Endothelial cell of umbilical vein (primary cell): ENCODE results near the gene NCAPG2. TPM values are rescaled to one million over a fixed set of nuclear protein-coding genes. Genes with fewer than 3 reads are reported as not detected.

ENCODE experiments used
- BruUV-seq: library from RNA; stranded (reverse); fragments of 400-500 nt; replicated peaks from 2 replicates; lab custom pipeline; 2021; lab: Mats Ljungman, UMichigan
- CTCF ChIA-PET: fragments of 300-600, 350-600 bp; sonication (Branson Sonifier 250); formaldehyde crosslinking; loops from one replicate; lab custom pipeline; 2021; ENCODE audit warnings: antibody characterized with exemption, inconsistent platforms; lab: Charles Lee
- POLR2A ChIA-PET: fragments of 300-600, 350-600 bp; sonication (Branson Sonifier 250); formaldehyde crosslinking; loops from one replicate; lab custom pipeline; 2021; ENCODE audit warnings: antibody characterized with exemption, inconsistent platforms; lab: Charles Lee
- DNase-seq: peaks from one replicate; pipeline ENCODE4 v3.0.0-alpha.2; 2011; ENCODE audit warnings: low read depth, low spot score
- FAIRE-seq: peaks from 2 replicates; lab custom pipeline; 2011; peaks lifted over from hg19 to GRCh38; lab: Jason Lieb, UNC
- H2AFZ ChIP-seq: 2 replicates; pipeline ENCODE4 v1.6.0; 2012; ENCODE audit warnings: low read depth, low read length, control low read depth, inconsistent platforms
- H3K27ac ChIP-seq: 2 replicates; pipeline ENCODE4 v1.5.1; 2011; ENCODE audit warnings: low read depth, mild to moderate bottlenecking, control low read depth, low read length, moderate library complexity; ENCODE audit not compliant: insufficient read depth
- H3K27me3 ChIP-seq, 2 experiments: 2 replicates each; pipeline versions ENCODE4 v1.6.0 to v1.6.1; 2011; ENCODE audit warnings: low read length in 2 of 2, mixed read lengths in 1 of 2; ENCODE audit not compliant: control insufficient read depth in 2 of 2, insufficient read depth in 2 of 2
- H3K36me3 ChIP-seq, 2 experiments: 2 replicates in 1 of 2; 3 replicates in 1 of 2; pipeline ENCODE4 v1.5.1; 2011; ENCODE audit warnings: low read length in 2 of 2, mild to moderate bottlenecking in 1 of 2, moderate library complexity in 1 of 2; ENCODE audit not compliant: control insufficient read depth in 2 of 2, insufficient read depth in 2 of 2; ENCODE audit errors: extremely low read depth in 1 of 2
- H3K4me1 ChIP-seq: 3 replicates; pipeline ENCODE4 v1.5.1; 2011; ENCODE audit warnings: mild to moderate bottlenecking, low read length; ENCODE audit not compliant: control insufficient read depth, insufficient read depth; ENCODE audit errors: extremely low read depth
- H3K4me2 ChIP-seq: 2 replicates; pipeline ENCODE4 v1.6.1; 2011; ENCODE audit warnings: low read length, control low read depth, mixed read lengths; ENCODE audit not compliant: insufficient read depth
- H3K4me3 ChIP-seq, 3 experiments: fragments of 200-600 bp in 1 of 3; sonication (generic), shearing (Covaris generic) in 1 of 3; replicated peaks in 1 of 3; 2 replicates each; pipeline ENCODE4 v1.5.1; 2011 to 2016; ENCODE audit warnings: control low read depth in 3 of 3, low read length in 3 of 3, mild to moderate bottlenecking in 2 of 3, inconsistent platforms in 1 of 3, low read depth in 1 of 3, moderate library complexity in 1 of 3; ENCODE audit not compliant: insufficient read depth in 1 of 3
- H3K79me2 ChIP-seq: 2 replicates; pipeline ENCODE4 v1.6.0; 2012; ENCODE audit warnings: low read length, inconsistent platforms; ENCODE audit not compliant: control insufficient read depth, insufficient read depth
- H3K9ac ChIP-seq: replicated peaks from 2 replicates; pipeline ENCODE3; 2011; ENCODE audit warnings: low read length, control low read depth; ENCODE audit not compliant: insufficient read depth; ENCODE audit errors: extremely low read depth
- H3K9me1 ChIP-seq: replicated peaks from 3 replicates; pipeline ENCODE4 v1.6.0; 2011; ENCODE audit warnings: mild to moderate bottlenecking, low read length; ENCODE audit not compliant: control insufficient read depth, insufficient read depth; ENCODE audit errors: extremely low read depth
- H3K9me3 ChIP-seq: replicated peaks from 2 replicates; pipeline ENCODE4 v1.5.1; 2012; ENCODE audit warnings: low read length, inconsistent platforms; ENCODE audit not compliant: control insufficient read depth, insufficient read depth
- H4K20me1 ChIP-seq: replicated peaks from 2 replicates; pipeline ENCODE3; 2011; ENCODE audit warnings: mild to moderate bottlenecking, low read length; ENCODE audit not compliant: control insufficient read depth, insufficient read depth; ENCODE audit errors: extremely low read depth
- EZH2 ChIP-seq: IDR thresholded peaks from 2 replicates; pipeline ENCODE4 v1.6.1; 2012; ENCODE audit warnings: borderline replicate concordance, low read depth, mild to moderate bottlenecking, moderate library complexity, low read length, inconsistent platforms; ENCODE audit not compliant: severe bottlenecking
- FOS ChIP-seq: IDR thresholded peaks from 2 replicates; pipeline ENCODE4 v1.6.1; 2011; ENCODE audit warnings: mild to moderate bottlenecking, low read length, moderate library complexity, borderline replicate concordance; ENCODE audit not compliant: insufficient read depth
- GATA2 ChIP-seq: IDR thresholded peaks from 2 replicates; pipeline ENCODE4 v1.7.0; 2011; ENCODE audit warnings: low read depth, mild to moderate bottlenecking, moderate library complexity, mixed read lengths, low read length; ENCODE audit not compliant: insufficient read length, insufficient read depth
- JUN ChIP-seq: IDR thresholded peaks from 2 replicates; pipeline ENCODE4 v1.6.1; 2011; ENCODE audit warnings: borderline replicate concordance, low read depth; ENCODE audit not compliant: insufficient read length, insufficient read depth
- MYC ChIP-seq: IDR thresholded peaks from one replicate; pipeline ENCODE4 v1.6.1; 2011; ENCODE audit warnings: mild to moderate bottlenecking, low read depth, low read length
- POLR2A ChIP-seq: IDR thresholded peaks from 2 replicates; pipeline ENCODE4 v1.6.1; 2012; ENCODE audit warnings: low read depth, mild to moderate bottlenecking, control low read depth, low read length
- POLR2AphosphoS5 ChIP-seq: IDR thresholded peaks from 2 replicates; pipeline ENCODE4 v1.6.1; 2012; ENCODE audit warnings: low read depth, mild to moderate bottlenecking, control low read depth, low read length, moderate library complexity; ENCODE audit not compliant: insufficient read depth
- dilution Hi-C: fragments of 300-500 bp; cut with MboI; formaldehyde crosslinking; loops from one replicate; pipeline ENCODE4 v1.15.0; 2019; ENCODE audit warnings: low sequenced_read_pairs; ENCODE audit not compliant: extremely low pct_ligation_motif_present
- intact Hi-C: fragments of 100-400 bp; cut with micrococcal nuclease; formaldehyde crosslinking; loops from one replicate; pipeline ENCODE4 v1.10.0; 2022
- polyA plus RNA-seq, 4 experiments: library from polyadenylated mRNA; depleted of rRNA in 3 of 4; stranded (reverse) in 3 of 4; unstranded in 1 of 4; fragments of >200 nt; gene quantifications; 2 replicates each; pipeline versions ENCODE4 v1.2.1 to v1.2.3, GENCODE V29; 2011 to 2012; ENCODE audit warnings: missing spikeins in 1 of 4
- total RNA-seq: library from RNA; stranded (reverse); gene quantifications from 2 replicates; pipeline ENCODE4 v1.2.3, GENCODE V29; 2021
- TF ChIP-seq, protein P1 (sequence below): IDR thresholded peaks from 2 replicates; pipeline ENCODE4 v1.6.1; 2011; ENCODE audit not compliant: insufficient read depth, insufficient read length
- TF ChIP-seq, protein P2 (sequence below), 2 donors: IDR thresholded peaks; 1 replicate in 1 of 2; 2 replicates in 1 of 2; pipeline ENCODE4 v1.5.1; 2011; ENCODE audit warnings: low read length in 2 of 2, mild to moderate bottlenecking in 2 of 2, moderate library complexity in 2 of 2, control low read depth in 1 of 2, inconsistent platforms in 1 of 2, low read depth in 1 of 2; ENCODE audit not compliant: insufficient read depth in 1 of 2; ENCODE audit errors: extremely low read depth in 1 of 2

The NCAPG2 gene
- total and polyA plus RNA-seq, 2 donors (not counting 3 experiments of a cell fraction or from before 2014, with no cell fraction given): 19.2 to 62.3 TPM

DNA sequence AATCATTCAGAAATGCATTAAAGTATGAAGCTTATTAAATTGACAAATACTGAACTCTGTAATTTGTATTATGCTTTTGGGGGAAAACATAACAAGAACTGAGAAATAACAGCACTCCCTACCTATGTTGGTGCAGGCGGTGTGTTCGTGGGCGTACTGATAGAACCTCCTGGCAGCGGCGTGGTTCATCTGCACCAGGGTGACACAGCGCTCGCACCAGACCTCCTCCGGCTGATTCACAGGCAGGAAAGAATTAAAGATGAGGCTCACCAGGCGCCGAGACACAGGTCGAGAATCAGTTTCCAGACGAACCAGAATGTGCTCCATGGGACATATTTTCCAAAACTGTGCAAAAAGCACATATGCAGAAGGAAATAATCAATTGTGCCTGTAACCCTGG lies 40.2 kb downstream of the NCAPG2 start:
- no peaks in the 10 kb centered on the region for H3K27me3 ChIP-seq
- no peaks in the 10 kb centered on the region for H3K9me3 ChIP-seq
- H2AFZ ChIP-seq: no peak overlapping the region
- no peaks in the 10 kb centered on the region for H3K9me1 ChIP-seq
- H3K36me3 ChIP-seq: peaks cover 3 to 13% of the 10 kb centered on the region in 2 experiments
- no peak overlapping the region for H3K27ac ChIP-seq
- dilution Hi-C loops: no loop called here
- H3K4me2 ChIP-seq: no peak overlapping the region
- H4K20me1 ChIP-seq: no peaks in the 10 kb centered on the region
- DNase-seq: no peak
- H3K79me2 ChIP-seq: no peaks in the 10 kb centered on the region
- POLR2A ChIA-PET: no interaction called here
- CTCF ChIA-PET: interaction anchor here (0.6 to 1.4 kb wide), 3 partner anchors 8 to 313 kb away, joined by 3 to 4 read pairs (median 3); no protein-coding TSS in a partner anchor
- no peak for FAIRE-seq
- no TSS peak for BruUV-seq
- intact Hi-C loops: no loop called here
- H3K4me3 ChIP-seq: no peak overlapping the region
- H3K4me1 ChIP-seq: no peaks in the 10 kb centered on the region
- no peak for TF ChIP-seq GATA2
- TF ChIP-seq, protein P1, sequence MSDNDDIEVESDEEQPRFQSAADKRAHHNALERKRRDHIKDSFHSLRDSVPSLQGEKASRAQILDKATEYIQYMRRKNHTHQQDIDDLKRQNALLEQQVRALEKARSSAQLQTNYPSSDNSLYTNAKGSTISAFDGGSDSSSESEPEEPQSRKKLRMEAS: no peak
- no peak for TF ChIP-seq EZH2
- TF ChIP-seq JUN: no peak
- no peak for TF ChIP-seq POLR2A
- no peak for TF ChIP-seq MYC
- TF ChIP-seq, protein P2, sequence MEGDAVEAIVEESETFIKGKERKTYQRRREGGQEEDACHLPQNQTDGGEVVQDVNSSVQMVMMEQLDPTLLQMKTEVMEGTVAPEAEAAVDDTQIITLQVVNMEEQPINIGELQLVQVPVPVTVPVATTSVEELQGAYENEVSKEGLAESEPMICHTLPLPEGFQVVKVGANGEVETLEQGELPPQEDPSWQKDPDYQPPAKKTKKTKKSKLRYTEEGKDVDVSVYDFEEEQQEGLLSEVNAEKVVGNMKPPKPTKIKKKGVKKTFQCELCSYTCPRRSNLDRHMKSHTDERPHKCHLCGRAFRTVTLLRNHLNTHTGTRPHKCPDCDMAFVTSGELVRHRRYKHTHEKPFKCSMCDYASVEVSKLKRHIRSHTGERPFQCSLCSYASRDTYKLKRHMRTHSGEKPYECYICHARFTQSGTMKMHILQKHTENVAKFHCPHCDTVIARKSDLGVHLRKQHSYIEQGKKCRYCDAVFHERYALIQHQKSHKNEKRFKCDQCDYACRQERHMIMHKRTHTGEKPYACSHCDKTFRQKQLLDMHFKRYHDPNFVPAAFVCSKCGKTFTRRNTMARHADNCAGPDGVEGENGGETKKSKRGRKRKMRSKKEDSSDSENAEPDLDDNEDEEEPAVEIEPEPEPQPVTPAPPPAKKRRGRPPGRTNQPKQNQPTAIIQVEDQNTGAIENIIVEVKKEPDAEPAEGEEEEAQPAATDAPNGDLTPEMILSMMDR (IDR thresholded peaks at IDR 0.05; ENCODE audit: extremely low read depth in 1 of 2, insufficient read depth in 1 of 2, low read depth in 1 of 2, low read length in 2 of 2): no peak
- TF ChIP-seq FOS: no peak
- no peak for TF ChIP-seq POLR2AphosphoS5
- H3K9ac ChIP-seq: no peak overlapping the region
